HG03045 (cell line): Measurements from ENCODE around the gene SLC25A29.

Experiments
- ATAC-seq: cut with Tn5 transposase; IDR thresholded peaks from one replicate; pipeline ENCODE4 v1.9.1; 2021; ENCODE audit warnings: mild to moderate bottlenecking, moderate library complexity; ENCODE audit not compliant: unreplicated experiment

Gene SLC25A29

DNA sequence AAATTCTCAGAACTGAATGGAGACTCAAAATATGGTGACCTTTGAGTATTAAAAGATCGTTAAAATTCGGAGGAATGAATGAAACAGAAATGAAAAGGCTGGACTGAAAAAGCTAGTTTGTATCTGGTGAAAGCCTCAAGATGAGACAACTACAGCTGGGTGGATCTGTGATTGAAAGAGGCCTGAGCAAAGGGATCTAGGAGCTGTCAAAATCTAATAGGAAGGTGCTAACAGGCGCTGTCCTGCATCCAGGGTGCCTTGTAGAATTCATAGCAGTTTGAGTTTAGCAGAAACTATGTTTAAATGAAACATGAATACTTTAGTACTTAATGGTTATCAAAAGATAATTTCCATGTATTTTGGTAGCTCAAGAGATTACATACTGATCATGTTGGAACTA is 65.0 kb downstream of the SLC25A29 start:
- no peak for ATAC-seq
